HepG2 (cell line): Measurements from ENCODE around the gene TRIM8. TPM values are rescaled to one million over a fixed set of nuclear protein-coding genes. Genes with fewer than 3 reads are reported as not detected.
A peak's percentile ranks its signal among the peaks of the same experiment; 100 is the strongest.

Experiments
- BORCS8-MEF2B ChIP-seq: sonication (generic); formaldehyde crosslinking; IDR thresholded peaks from 2 replicates; pipeline ENCODE4 v1.8.0; 2022; ENCODE audit warnings: mild to moderate bottlenecking, missing genetic modification reagents
- CTCF ChIP-seq: sonication (generic); formaldehyde crosslinking; IDR thresholded peaks from 2 replicates; pipeline ENCODE4 v1.5.0; 2020; ENCODE audit warnings: mild to moderate bottlenecking, missing genetic modification reagents, moderate library complexity
- FOXK2 ChIP-seq: fragments of 450-650 bp; IDR thresholded peaks from 2 replicates; pipeline ENCODE4 v1.6.1; 2016
- GFI1 ChIP-seq: sonication (generic); formaldehyde crosslinking; IDR thresholded peaks from 2 replicates; pipeline ENCODE4 v1.5.0; 2020; ENCODE audit warnings: missing genetic modification reagents, mild to moderate bottlenecking, borderline replicate concordance
- HOXD1 ChIP-seq: sonication (generic); formaldehyde crosslinking; IDR thresholded peaks from 2 replicates; pipeline ENCODE4 v1.5.0; 2020; ENCODE audit warnings: missing genetic modification reagents
- ISL2 ChIP-seq: sonication (generic); formaldehyde crosslinking; IDR thresholded peaks from 2 replicates; pipeline ENCODE4 v1.5.0; 2020; ENCODE audit warnings: missing genetic modification reagents
- PAF1 ChIP-seq: IDR thresholded peaks from 2 replicates; pipeline ENCODE4 v1.6.1; 2016; ENCODE audit warnings: missing genetic modification reagents, missing compliant biosample characterization
- PRDM4 ChIP-seq: sonication (generic); formaldehyde crosslinking; IDR thresholded peaks from 2 replicates; pipeline ENCODE4 v1.9.0; 2021; ENCODE audit warnings: missing genetic modification reagents, borderline replicate concordance
- TEAD3 ChIP-seq: optimal IDR thresholded peaks from 2 replicates; pipeline ENCODE3; 2016; ENCODE audit warnings: borderline replicate concordance
- TRIM22 ChIP-seq: fragments of 450-650 bp; IDR thresholded peaks from 2 replicates; pipeline ENCODE4 v1.6.1; 2017
- U2AF2 ChIP-seq: fragments of 200-400 bp; formaldehyde crosslinking; IDR thresholded peaks from 2 replicates; pipeline ENCODE4 v1.6.1; 2017; ENCODE audit warnings: low read depth, mild to moderate bottlenecking, low read length
- ZNF33B ChIP-seq: sonication (generic); formaldehyde crosslinking; IDR thresholded peaks from 2 replicates; pipeline ENCODE4 v1.5.1; 2020; ENCODE audit warnings: mild to moderate bottlenecking, missing genetic modification reagents
- ZNF841 ChIP-seq: sonication (generic); formaldehyde crosslinking; IDR thresholded peaks from 2 replicates; pipeline ENCODE4 v1.8.1; 2023; ENCODE audit warnings: missing genetic modification reagents, borderline replicate concordance
- polyA plus RNA-seq, 8 experiments: library from polyadenylated mRNA; depleted of rRNA in 3 of 8; stranded (reverse) in 7 of 8; unstranded in 1 of 8; fragments of >200 nt; fragmentation: Illumina TruSeq in 4 of 8; extraction: Trizol in 4 of 8; gene quantifications; 2 replicates each; pipeline versions ENCODE4 v1.2.1 to v1.2.3, GENCODE V29; 2011 to 2016; ENCODE audit warnings: low read depth in 4 of 8, missing spikeins in 1 of 8, mixed read lengths in 1 of 8; ENCODE audit not compliant: insufficient read depth in 1 of 8
- total RNA-seq, 5 experiments: library from RNA; depleted of rRNA; stranded (reverse); fragments of >200 nt; fragmentation: Illumina TruSeq; extraction: Trizol; gene quantifications; 2 replicates each; pipeline ENCODE4 v1.2.3, GENCODE V29; 2016; ENCODE audit warnings: low read depth in 1 of 5
- TF ChIP-seq, protein P1 (sequence below): sonication (generic); formaldehyde crosslinking; IDR thresholded peaks from 2 replicates; pipeline ENCODE4 v1.5.0; 2020; ENCODE audit warnings: mild to moderate bottlenecking, missing genetic modification reagents
- TF ChIP-seq, protein P2 (sequence below): sonication (generic); formaldehyde crosslinking; IDR thresholded peaks from 2 replicates; pipeline ENCODE4 v1.8.1; 2023; ENCODE audit warnings: mild to moderate bottlenecking, missing genetic modification reagents, borderline replicate concordance
- TF ChIP-seq, protein P3 (sequence below): sonication (generic); formaldehyde crosslinking; IDR thresholded peaks from 2 replicates; pipeline ENCODE4 v1.5.0; 2020; ENCODE audit warnings: mild to moderate bottlenecking, missing genetic modification reagents, borderline replicate concordance

TRIM8 gene
- total and polyA plus RNA-seq, 2 of the 13 experiments (the other 11 are each of a cell fraction or from before 2014, with no cell fraction given): 38.9 to 66.5 TPM

DNA sequence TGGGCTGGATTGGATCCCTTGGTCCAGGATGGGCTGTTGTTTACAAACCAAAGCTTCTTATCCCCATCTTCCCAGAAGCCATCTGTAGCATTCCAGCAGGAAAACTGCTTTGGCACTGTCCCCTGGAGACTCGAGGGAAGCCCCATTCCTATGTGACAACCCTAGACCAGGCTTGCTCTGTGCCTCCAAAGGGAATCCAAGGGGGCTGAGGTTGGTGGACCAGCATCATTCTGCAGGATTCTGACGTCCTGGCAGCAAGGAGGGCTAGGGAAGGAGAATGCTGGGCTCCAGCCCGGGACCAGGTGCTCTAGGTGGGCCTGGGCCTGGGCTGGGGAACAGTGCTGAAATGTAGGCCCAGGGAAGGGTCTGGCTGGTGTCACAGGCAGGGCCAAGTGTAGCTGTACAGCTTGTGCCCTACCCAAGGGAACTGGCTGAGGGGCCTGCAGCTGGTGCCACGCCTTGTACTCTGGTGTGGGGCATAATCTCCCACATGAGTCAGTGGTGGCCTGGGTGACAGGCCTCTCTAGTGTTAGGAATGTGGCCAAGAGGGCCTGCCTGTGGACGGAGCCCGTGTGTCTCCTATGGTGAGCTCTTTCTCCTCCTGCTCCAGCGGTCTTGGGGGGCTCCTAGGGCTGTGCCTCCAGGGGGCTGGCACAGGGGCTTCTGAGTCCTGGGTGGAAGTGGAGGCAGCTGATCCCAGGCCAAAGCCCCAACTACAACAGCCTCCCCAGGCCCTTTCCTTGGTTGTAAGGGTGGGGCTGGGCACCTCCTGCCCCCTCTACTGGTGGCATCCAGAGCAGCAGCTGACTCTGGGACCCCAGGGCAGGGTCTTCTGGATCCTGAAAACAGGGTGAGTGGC lies 25.2 kb downstream of the TRIM8 start (continued):
- TF ChIP-seq, protein P1, sequence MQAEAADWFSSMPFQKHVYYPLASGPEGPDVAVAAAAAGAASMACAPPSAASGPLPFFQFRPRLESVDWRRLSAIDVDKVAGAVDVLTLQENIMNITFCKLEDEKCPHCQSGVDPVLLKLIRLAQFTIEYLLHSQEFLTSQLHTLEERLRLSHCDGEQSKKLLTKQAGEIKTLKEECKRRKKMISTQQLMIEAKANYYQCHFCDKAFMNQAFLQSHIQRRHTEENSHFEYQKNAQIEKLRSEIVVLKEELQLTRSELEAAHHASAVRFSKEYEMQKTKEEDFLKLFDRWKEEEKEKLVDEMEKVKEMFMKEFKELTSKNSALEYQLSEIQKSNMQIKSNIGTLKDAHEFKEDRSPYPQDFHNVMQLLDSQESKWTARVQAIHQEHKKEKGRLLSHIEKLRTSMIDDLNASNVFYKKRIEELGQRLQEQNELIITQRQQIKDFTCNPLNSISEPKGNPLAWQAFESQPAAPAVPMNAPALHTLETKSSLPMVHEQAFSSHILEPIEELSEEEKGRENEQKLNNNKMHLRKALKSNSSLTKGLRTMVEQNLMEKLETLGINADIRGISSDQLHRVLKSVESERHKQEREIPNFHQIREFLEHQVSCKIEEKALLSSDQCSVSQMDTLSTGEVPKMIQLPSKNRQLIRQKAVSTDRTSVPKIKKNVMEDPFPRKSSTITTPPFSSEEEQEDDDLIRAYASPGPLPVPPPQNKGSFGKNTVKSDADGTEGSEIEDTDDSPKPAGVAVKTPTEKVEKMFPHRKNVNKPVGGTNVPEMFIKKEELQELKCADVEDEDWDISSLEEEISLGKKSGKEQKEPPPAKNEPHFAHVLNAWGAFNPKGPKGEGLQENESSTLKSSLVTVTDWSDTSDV (CRISPR knock-in tag): no peak
- TF ChIP-seq U2AF2 (no peak), HOXD1 (CRISPR knock-in tag) (no peak), PRDM4 (CRISPR knock-in tag) (no peak), ZNF33B (CRISPR knock-in tag) (no peak), TRIM22 (no peak), ZNF841 (CRISPR knock-in tag) (no peak), BORCS8-MEF2B (CRISPR knock-in tag) (no peak), ISL2 (CRISPR knock-in tag) (no peak), TEAD3 (CRISPR knock-in tag) (peak; percentile 96), CTCF (peak; percentile 70), PAF1 (CRISPR knock-in tag) (no peak), FOXK2 (no peak), GFI1 (no peak)
- TF ChIP-seq, protein P2, sequence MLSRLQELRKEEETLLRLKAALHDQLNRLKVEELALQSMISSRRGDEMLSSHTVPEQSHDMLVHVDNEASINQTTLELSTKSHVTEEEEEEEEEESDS: no peak
- TF ChIP-seq, protein P3, sequence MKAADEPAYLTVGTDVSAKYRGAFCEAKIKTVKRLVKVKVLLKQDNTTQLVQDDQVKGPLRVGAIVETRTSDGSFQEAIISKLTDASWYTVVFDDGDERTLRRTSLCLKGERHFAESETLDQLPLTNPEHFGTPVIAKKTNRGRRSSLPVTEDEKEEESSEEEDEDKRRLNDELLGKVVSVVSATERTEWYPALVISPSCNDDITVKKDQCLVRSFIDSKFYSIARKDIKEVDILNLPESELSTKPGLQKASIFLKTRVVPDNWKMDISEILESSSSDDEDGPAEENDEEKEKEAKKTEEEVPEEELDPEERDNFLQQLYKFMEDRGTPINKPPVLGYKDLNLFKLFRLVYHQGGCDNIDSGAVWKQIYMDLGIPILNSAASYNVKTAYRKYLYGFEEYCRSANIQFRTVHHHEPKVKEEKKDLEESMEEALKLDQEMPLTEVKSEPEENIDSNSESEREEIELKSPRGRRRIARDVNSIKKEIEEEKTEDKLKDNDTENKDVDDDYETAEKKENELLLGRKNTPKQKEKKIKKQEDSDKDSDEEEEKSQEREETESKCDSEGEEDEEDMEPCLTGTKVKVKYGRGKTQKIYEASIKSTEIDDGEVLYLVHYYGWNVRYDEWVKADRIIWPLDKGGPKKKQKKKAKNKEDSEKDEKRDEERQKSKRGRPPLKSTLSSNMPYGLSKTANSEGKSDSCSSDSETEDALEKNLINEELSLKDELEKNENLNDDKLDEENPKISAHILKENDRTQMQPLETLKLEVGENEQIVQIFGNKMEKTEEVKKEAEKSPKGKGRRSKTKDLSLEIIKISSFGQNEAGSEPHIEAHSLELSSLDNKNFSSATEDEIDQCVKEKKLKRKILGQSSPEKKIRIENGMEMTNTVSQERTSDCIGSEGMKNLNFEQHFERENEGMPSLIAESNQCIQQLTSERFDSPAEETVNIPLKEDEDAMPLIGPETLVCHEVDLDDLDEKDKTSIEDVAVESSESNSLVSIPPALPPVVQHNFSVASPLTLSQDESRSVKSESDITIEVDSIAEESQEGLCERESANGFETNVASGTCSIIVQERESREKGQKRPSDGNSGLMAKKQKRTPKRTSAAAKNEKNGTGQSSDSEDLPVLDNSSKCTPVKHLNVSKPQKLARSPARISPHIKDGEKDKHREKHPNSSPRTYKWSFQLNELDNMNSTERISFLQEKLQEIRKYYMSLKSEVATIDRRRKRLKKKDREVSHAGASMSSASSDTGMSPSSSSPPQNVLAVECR (CRISPR knock-in tag): no peak; the same call in 1 of the 2 replicates
